BE2C (cell line): Measurements from ENCODE around the gene ELK3.

Experiments used
- DNase-seq: peaks from one replicate; pipeline ENCODE4 v3.0.0-alpha.2; 2020
- H3K27me3 ChIP-seq: fragments of 250-450 bp; sonication (Bioruptor Pico); 2 replicates; pipeline ENCODE4 v1.5.1; 2020; ENCODE audit warnings: mild to moderate bottlenecking
- H3K36me3 ChIP-seq: fragments of 250-450 bp; sonication (Bioruptor Pico); 2 replicates; pipeline ENCODE4 v1.5.1; 2020; ENCODE audit warnings: mild to moderate bottlenecking
- H3K4me1 ChIP-seq: fragments of 250-450 bp; sonication (Bioruptor Pico); 2 replicates; pipeline ENCODE4 v1.5.1; 2020
- H3K4me3 ChIP-seq: 2 replicates; pipeline ENCODE4 v1.5.1; 2011; ENCODE audit warnings: low read depth, low read length
- H3K9me3 ChIP-seq: fragments of 250-450 bp; sonication (Bioruptor Pico); 2 replicates; pipeline ENCODE4 v1.5.1; 2020
- TF ChIP-seq, protein P1 (sequence below): IDR thresholded peaks from 2 replicates; pipeline ENCODE4 v1.5.1; 2012; ENCODE audit warnings: mild to moderate bottlenecking, low read depth, low read length

ELK3 gene

DNA sequence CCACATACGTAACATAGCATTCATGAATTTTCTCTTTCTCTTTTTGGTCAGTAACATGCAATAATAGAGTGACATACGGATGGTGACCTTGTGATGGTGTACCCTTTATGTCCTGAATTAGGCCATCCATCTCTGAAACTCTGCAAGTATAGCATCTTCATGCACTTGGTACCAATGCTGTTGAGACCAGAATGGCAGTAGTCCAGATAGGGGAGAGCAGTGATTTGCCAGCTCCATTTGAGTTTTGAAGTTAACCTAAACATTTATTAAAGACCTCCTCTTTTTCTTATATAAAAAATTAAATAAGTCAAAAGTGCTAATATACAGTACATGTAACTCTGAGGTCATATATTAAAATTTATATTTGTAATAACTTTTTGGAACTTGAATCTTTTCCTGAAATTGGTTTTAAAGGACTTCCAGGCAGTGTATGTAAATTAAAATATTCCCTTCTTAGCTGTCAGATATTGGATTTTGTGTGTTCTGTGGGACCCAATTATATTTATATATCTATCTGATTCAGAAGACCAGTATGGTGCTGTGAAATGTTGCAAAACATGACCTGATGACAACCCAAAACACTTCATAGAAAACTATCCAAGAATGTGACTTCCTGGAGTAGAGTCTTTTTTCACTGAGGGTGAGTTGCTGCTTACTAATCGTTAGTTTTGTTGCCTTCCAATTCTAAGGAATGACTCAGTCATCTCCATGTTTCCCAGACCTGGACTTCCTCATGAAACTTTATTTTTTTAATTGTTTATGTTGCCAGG, 3.5 kb downstream of the ELK3 start:
- H3K27me3 ChIP-seq, result no peaks in the 10 kb centered on the region
- H3K36me3 ChIP-seq, result no peaks in the 10 kb centered on the region
- TF ChIP-seq, protein P1, sequence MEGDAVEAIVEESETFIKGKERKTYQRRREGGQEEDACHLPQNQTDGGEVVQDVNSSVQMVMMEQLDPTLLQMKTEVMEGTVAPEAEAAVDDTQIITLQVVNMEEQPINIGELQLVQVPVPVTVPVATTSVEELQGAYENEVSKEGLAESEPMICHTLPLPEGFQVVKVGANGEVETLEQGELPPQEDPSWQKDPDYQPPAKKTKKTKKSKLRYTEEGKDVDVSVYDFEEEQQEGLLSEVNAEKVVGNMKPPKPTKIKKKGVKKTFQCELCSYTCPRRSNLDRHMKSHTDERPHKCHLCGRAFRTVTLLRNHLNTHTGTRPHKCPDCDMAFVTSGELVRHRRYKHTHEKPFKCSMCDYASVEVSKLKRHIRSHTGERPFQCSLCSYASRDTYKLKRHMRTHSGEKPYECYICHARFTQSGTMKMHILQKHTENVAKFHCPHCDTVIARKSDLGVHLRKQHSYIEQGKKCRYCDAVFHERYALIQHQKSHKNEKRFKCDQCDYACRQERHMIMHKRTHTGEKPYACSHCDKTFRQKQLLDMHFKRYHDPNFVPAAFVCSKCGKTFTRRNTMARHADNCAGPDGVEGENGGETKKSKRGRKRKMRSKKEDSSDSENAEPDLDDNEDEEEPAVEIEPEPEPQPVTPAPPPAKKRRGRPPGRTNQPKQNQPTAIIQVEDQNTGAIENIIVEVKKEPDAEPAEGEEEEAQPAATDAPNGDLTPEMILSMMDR, result no peak
- H3K9me3 ChIP-seq, result no peaks in the 10 kb centered on the region
- no peak for DNase-seq
- no peak overlapping the region for H3K4me3 ChIP-seq
- H3K4me1 ChIP-seq, result peaks cover 8% of the 10 kb centered on the region

DNA sequence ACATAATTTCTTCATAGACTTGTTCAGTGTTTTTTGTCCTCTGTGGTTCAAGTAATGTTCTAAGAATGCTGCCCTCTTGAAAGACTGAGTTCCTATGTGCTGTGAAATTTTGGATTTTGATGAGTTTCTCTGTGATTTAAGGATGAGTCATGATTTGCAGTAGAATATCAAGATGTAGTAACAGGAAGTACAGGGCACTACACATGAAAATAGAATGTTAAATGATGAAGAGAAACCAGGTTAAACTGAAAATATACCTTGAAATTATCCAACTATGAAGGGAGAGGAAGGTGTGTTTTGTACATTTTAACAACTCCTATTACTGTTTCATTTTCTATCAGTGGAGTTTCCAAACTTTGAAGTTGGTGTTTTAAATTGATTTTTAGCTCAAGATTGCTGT, 4.8 kb downstream of the ELK3 start:
- no peaks in the 10 kb centered on the region; the same call in 1 of the 2 replicates for H3K9me3 ChIP-seq
- peaks cover 8% of the 10 kb centered on the region for H3K4me1 ChIP-seq
- DNase-seq, result no peak
- H3K36me3 ChIP-seq, result peaks cover 6% of the 10 kb centered on the region; the same call in 1 of the 2 replicates
- no peak overlapping the region for H3K4me3 ChIP-seq
- TF ChIP-seq, protein P1, result no peak
- no peaks in the 10 kb centered on the region for H3K27me3 ChIP-seq

DNA sequence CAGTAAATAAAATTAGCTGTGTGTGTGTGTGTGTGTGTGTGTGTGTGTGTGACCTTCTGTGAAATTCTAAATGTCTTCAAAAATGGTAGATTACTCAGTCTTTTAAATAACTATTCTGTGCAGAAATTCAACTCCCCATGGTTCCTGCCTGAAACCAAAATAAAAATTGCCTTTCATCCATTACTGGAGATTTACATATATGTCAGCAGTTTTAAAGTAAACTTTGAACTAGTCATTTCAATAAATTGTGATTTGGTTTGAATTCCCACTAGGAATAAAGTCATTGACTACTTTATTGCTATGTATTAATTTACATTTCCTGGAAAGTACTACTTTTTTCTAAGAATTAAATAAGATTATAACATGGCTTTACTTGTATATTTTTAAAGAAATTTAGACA, 5.3 kb downstream of the ELK3 start:
- H3K36me3 ChIP-seq, result peaks cover 6% of the 10 kb centered on the region; the same call in 1 of the 2 replicates

DNA sequence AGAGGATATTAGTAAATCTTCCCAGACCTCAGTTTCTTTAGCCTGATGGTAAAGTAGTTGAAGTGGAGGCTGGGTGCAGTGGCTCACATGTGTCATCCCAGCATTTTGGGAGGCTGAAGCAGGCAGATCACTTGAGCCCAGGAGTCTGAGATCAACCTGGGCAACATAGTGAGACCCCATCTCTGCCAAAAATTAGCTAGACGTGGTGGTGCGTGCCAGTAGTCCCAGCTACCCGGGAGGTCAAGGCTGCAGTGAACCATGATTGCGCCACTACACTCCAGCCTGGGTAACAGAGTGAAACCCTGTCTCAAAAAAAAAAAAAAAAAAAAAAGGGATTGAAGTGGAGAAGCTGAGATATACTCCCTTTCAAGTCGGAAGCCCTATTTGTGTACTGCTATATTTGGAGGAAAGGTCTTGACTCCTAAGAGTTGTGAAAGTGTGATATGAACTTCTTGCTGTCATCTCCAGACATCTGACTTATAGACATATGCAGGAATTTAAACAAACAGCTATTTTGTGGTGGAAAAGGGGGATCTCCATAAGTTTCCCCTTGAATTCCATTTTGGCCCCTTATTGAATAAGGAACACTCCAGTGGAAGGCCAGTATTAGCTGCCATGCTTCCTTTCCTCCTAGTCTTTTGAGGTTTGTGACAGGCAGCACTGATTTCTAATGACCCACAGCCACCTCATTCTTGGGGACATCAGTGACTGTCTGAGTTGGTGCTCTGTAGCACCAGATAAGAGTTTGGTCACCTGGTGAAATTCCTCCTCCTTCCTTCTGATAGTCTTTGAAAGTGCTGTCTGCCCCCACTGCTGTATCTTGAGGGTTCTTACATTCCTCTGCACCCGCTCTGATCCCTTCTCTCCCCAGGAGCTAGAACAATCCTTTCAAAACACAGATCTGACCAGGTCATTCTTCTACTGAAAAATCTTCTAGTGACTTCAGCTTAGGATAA, 7.4 kb downstream of the ELK3 start:
- no peaks in the 10 kb centered on the region for H3K27me3 ChIP-seq
- H3K4me1 ChIP-seq, result peaks cover 8% of the 10 kb centered on the region
- peaks cover 6% of the 10 kb centered on the region; the same call in 1 of the 2 replicates for H3K36me3 ChIP-seq
- peaks cover 3% of the 10 kb centered on the region for H3K9me3 ChIP-seq
- no peak for DNase-seq
- no peak overlapping the region for H3K4me3 ChIP-seq
- TF ChIP-seq, protein P1, result no peak

More for the DNA sequence above, 5.3 kb downstream of the ELK3 start:
- H3K4me1 ChIP-seq, result peaks cover 8% of the 10 kb centered on the region
- H3K27me3 ChIP-seq, result no peaks in the 10 kb centered on the region
- H3K9me3 ChIP-seq, result no peaks in the 10 kb centered on the region; the same call in none of the 2 replicates
- no peak overlapping the region for H3K4me3 ChIP-seq
- no peak for DNase-seq
- TF ChIP-seq, protein P1, result no peak

DNA sequence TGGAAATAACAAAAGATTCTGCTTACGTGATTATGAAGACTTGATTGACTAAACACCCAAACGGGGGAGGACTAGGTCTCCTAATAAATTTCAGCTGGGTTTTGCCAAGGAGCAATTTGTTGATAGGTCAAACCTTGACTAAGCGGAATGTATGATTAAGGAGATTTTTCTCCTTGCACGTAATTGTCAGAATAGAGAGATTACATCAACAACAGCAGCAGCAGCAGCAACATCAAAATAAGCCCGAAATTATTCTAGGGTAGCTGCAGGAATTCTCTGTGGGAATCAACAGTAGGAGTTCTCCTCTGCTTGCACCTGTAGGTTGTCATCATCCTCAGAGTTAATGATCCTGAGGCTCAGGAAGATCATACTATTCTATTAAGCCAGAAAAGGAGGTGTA, 10.2 kb downstream of the ELK3 start:
- Histone ChIP-seq H3K9me3 (peaks cover 3% of the 10 kb centered on the region), H3K4me3 (no peak overlapping the region), H3K4me1 (no peaks in the 10 kb centered on the region), H3K27me3 (no peaks in the 10 kb centered on the region), H3K36me3 (peaks cover 6% of the 10 kb centered on the region; the same call in 1 of the 2 replicates)
- no peak for DNase-seq
- TF ChIP-seq, protein P1, result no peak
